Measurements from ENCODE around the gene CEP55. TPM values are rescaled to one million over a fixed set of nuclear protein-coding genes. Genes with fewer than 3 reads are reported as not detected.

The CEP55 gene
- total RNA-seq, 1 donor from 2014 or later = 17.8 TPM

DNA sequence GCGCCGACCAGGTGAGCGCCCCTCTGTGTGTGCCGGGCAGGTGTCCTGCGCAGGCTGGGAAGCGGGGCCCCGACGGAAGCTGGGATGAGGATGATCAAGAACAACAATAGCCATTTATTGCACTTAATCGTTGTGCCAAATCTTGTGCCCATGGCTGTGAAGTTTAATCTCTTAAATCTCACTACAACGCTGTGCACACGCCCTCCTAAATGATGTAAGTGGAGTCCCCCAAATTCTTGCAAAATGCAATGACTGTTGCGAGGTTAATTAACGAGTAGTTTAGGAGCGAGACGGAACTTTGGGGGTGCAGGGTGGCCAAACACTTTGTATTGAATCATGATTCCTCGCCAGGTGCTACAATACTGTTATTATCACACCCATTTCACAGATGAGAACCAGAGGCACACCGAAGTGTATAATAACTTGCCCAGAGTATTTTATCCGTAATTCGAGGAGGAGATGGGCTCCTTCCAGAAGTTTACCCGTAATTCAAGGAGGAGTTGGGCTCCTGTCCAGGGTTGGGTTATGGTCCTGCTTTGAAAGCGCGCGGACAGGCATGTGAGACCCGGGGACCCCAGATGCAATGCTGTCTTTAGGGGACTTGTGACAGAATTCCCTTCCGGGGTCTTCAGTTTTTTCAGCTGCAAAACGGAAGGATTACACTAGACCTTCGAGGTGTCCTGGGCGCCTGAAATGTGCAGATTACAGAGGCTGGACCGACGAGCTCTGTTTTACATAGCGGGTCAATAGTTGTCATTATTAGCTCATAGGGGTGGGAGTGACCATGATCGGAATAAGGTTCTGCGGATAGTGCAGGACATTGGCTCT, 71.1 kb downstream of the CEP55 start:
- no peak for ATAC-seq

DNA sequence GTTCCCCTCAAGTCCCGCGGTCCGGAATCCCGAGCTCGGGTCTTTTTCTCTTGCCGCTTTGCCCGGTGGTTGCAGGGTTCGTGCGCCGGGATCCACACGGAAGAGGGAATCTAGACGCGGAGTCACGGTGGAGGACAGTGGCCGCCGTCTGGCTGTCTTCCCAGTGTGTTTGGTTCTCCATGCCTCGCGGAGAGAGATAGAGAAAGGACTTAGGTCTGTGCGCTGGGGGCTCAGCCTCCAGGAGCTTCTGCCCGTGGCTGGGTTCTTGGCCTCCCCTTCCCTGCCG, 71.6 kb downstream of the CEP55 start:
- no peak for ATAC-seq

DNA sequence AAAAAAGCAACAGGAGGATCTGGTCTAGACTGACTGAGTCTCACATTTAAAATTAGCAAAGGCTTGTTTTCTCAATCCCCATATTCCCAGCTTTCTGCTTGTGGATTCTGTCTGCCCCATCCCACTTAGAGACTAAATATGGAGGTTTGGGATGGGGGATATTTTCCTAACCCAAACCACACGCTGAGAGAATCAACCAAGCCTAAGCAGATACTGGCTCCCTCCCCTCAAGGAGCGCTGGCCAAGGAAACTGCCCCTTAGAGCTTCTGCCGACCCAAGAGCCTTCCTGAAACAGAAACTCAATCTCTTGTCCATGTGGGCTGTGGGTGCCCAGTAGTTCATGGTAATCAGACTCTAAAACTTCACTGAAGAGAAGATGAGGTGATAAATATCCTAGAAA, 74.0 kb downstream of the CEP55 start:
- no peak for ATAC-seq

DNA sequence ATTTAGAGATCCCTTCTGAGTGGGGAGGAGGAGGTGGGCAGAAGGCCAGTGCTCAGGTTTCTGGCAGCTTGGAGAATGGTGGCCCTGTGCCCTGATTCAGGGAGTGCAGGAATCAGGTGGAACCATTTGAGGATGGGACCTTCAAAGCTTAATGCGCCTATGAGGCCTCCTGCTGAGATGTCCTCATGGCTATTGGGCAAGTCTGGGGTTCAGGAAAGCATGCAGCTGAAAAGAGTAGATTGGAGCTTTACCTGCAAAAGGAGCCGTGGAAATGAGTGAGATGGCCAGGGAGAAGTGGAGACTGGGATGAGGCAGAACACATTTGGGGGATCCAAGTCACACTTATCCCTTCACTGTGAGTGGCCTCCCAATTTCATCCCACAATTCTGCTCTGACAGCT, 76.2 kb downstream of the CEP55 start:
- ATAC-seq = no peak

DNA sequence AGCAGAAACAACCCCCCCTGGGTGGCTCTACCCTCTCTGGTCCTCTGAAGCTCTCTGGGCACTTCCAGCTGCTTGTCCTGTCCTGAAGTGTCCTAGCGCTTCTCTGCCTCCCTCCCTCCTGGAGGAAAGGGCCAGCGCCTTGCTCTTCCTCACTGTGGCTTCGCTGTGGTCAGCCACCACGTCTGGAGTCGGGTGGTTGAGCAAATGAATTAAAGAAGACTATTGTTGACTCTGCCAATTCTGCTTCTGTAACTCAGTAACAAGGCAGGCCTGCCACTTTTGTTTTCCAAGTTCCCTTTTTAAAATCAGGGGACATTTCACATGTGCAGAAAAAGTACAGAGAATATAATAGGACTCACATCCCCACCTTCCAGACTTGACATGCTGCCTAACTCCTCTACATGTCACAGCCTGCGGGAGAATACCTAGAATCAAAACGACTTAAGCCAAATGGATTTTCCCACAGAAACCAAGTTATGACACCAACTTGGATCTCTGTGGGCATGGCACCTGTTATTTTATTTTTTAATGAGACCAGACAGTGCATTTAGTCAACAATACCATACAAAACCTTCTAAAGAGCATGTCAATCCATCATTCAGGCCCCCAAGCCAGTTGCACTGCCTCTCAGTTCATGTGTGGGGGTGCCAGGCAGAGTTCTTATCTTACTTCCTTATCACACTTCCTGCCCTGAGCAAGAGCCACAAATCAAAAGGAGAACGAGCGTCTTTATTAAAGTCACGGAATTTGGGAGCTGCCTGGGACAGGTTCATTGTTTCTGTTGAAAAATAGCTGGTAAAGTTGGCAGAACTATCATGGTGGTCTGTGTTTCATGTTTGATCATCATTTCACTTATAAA, 76.9 kb downstream of the CEP55 start:
- ATAC-seq = no peak

DNA sequence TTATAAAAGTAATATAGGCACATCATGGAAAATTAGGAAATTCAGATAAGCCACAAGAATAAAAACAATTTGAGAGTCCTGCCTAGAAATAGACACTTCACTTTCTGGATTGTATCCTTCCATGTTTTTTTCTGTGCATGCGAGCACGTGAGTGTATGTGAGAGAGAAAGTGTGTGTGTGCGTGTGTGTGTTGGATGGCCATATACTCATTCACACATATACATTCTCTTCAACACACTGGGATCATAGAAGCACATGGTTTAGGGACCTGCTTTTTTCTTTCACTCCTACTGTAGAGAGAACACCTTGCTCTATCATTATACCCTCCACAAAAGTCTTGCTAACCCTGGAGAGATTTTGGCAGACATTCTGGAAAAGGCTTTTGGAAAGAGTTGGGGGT, 77.5 kb downstream of the CEP55 start:
- no peak for ATAC-seq

DNA sequence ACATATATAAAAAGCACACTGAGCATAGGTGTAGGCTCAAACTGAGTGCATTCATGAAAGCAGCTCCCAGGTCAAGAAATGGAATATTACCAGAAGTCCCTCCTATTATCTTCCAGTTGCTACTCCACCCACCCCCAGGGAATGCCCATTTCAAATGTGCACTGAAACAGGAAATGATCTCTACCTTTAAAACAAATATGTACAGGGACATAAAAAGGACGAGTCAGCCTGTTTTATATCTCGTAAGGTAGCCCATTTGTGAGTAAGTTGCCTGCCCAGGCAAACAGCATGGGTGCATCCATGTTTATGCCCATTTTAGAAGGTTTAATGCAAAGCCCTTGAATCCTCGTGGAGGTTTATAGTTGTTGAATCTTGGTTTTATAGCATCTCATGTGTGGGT, 80.5 kb downstream of the CEP55 start:
- ATAC-seq = no peak

DNA sequence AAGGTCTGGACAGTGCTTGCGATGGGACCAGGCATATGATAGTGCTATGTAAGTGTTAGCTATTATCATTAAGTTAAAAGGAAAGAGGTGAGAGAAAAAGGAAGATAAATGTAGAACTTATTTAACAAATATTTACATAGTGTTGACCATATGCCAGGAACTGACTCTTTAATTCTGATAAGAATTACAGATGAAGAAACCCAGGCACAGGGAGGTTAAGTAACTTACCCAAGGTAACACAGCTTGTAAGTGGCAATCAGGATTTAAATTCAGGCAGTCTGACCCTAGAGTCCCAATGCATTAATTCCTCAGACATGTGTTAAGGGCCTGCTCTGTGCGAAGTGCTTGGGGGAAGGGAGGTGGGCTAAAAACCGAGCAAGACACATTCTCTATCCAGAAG, 81.2 kb downstream of the CEP55 start:
- no peak for ATAC-seq

Other genes starting within 250 kb of the CEP55 start
- gene MYOF, start 14.3 kb upstream of the CEP55 start, total RNA-seq = 134 TPM
- gene FFAR4, start 70.1 kb downstream of the CEP55 start, total RNA-seq = 0.16 TPM
- 0.60 TPM for gene RBP4, start 104.6 kb downstream of the CEP55 start, total RNA-seq
- not detected for gene PDE6C, start 115.9 kb downstream of the CEP55 start, total RNA-seq
- 11.8 TPM for gene FRA10AC1, start 206.0 kb downstream of the CEP55 start, total RNA-seq